ENCODE measurements around the gene CPZ.
"Not testable (repeated sequence)": the region's sequence is repeated elsewhere in the genome, so short reads cannot be mapped to it uniquely, and the experiment has no call there.

Gene CPZ

DNA sequence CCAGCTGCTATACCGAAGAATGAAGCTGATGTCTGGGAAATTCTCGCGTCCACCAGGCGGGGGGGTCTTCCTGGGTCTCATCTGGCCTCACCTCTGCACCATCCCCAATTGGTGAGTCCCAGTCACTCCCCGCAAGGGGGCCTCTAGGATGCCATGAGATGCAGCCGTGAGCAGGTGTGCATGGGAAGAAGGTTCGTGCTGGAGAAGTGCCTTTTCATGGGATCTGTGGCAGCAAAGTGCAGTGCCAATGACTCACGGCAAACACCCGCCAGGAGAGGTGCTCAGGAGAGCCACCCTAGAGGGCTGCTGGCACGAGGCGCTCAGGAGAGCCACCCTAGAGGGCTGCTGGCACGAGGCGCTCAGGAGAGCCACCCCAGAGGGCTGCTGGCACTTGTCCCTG, 55.1 kb downstream of the CPZ start:
- no peak for DNase-seq (ENCODE audit: extremely low spot score, insufficient read length, low read depth)
- FAIRE-seq, result no peak

GRCh38 chr4:8648296-8648695, 55.7 kb downstream of the CPZ start:
- FAIRE-seq (no peak), DNase-seq (ENCODE audit: extremely low spot score, insufficient read length, low read depth) (no peak)

- FAIRE-seq (no peak), DNase-seq (ENCODE audit: extremely low spot score, insufficient read length, low read depth) (no peak)
Observed at GRCh38 chr4:8648816-8649630, 56.5 kb downstream of the CPZ start.

DNA sequence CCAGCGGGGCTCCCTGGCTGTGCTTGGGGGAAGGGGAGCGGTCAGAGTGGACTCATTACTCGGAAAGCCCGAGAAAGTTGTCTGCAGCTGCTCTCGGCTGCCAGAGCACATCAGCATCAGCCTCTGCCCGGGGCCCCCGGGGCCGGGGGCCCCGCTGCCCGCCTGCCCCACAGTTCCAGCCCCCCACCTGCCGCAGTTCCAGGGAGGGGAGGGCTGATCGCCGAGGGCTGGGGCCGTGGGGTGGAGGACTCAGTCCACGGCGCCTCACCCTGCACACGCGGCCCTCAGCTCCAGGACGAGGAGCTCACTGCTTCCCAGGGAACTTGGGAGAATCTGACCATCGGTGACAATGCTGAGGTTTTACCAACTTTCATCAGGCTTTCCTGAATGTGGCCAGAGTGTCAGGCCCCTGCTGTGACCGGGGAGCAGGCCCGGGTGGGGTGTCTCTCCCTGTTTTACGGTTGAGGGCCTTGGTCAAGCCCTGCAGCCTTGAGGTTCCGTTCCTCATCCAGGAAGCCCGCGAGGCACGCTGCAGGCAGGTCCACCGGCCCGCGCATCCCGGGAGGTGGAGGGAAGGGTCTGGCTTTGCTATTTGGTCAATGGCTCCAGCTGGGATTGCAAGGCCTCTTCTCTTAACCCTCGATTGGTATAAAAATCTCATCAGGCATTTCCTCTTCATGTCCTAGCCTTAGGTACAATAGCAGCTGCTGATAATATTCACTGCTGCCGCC, 57.2 kb downstream of the CPZ start:
- no peak for FAIRE-seq
- DNase-seq (ENCODE audit: extremely low spot score, insufficient read length, low read depth), result no peak

DNA sequence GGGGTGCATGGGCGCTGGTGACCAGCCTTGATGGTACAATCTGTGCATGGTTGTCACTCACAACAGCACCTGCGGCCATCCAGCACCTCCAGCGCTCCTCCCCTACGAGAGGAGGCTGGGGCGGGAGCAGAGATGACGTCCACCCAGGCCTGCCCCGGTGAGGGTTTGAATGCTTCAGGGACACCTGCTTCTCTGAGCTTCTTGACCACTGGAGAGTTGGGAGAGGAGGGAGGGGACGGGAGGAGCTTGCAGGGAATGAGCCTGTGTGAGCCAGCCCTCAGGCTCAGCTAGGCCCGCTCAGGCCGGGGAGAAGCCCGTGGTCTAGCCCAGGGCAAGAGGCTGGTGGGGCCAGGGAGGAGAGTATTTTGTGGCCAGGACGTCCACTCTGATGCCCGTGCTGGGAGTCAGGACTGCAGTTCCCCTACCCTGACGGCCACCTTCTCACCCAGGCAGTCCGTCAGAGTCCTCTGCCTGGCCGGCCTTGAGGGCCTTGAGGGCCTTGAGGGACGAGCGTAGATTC, 59.2 kb downstream of the CPZ start:
- DNase-seq (ENCODE audit: extremely low spot score, insufficient read length, low read depth) (no peak), FAIRE-seq (no peak)

GRCh38 chr4:8652181-8653078, 59.9 kb downstream of the CPZ start:
- DNase-seq (ENCODE audit: extremely low spot score, insufficient read length, low read depth) (no peak), FAIRE-seq (no peak)

DNA sequence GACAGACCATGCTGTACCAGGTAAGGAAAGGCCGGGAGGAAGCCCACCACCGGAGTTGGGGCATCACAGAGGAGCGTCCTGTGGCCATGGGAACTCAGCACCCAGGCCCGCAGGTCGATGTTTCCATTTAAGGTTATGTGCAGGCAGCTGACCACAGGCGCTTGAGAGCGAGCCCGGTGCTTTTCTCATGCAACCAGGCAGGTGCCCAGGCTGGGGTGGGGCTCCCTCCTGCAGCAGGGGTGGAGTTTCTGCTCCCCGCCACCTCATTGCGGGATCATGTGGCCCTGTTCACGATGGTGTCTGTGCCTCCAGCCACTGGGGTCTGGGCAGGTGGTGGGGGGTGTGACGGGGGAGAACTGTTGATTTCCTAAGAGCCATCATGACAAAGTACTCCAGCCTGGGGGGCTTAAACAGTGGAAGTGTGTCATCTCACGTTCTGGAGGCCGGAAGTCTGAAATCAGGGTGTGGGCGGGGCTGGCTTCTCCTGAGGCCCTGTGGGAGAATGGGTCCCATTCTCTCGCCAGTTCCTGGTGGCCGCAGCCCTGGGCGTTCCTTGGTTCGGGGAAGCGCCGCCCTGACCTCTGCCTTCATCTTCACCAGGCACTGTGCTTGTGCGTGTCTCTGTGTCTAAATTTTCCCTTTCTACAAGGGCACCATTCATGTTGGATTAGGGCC, 60.9 kb downstream of the CPZ start:
- FAIRE-seq, result no peak
- no peak for DNase-seq (ENCODE audit: extremely low spot score, insufficient read length, low read depth)

DNA sequence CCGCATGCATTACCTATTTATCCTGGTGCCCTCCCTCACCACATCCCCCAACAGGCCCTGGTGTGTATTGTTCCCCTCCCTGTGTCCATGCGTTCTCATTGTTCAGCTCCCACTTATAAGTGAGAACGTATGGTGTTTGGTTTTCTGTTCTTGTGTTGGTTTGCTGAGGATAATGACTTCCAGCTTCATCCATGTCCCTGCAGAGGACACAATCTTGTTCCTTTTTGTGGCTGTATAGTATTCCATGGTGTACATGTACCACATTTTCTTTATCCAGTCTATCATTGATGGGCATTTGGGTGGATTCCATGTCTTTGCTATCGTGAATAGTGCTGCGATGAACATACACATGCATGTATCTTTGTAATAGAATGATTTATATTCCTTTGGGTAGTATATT, 61.6 kb downstream of the CPZ start:
- not testable (repeated sequence) for FAIRE-seq; DNase-seq (ENCODE audit: extremely low spot score, insufficient read length, low read depth)

DNA sequence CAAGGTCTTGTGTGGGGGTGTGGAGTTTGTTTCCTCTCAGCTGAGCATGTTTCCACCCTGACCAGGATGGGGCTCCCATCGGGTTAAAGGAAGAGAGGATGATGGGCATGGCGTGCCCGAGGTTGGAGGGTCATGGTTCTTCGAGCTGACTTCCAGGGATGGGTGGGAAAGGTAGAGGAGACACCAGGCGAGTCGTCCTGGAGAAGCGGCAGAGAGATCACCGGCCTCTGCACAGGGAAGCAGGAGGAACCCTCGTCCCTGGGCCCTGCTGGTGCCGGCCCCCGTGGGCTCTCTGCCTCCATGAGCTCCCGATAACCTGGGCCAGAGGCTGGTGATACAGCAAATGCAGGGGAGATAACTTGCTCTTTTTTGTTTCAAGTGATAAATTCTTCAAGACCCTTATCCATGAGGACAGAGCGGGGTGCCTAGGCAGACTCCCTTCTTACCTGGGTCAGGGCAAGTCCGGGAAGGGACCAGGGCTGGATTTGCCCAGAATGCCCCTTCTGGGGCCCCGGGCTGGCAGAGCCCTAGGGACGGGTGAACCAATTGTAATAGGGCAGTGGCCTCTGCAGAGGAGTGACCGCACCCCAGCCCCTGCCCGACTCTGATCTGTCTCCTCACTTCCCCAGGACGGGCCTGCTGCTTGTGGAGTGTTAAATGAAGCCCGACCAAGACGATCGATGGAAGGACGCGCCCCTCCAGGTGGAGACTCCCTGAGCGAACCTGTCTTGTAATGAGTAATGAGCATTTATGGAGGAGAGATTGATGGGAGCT, 63.0 kb downstream of the CPZ start:
- DNase-seq (ENCODE audit: extremely low spot score, insufficient read length, low read depth) (no peak), FAIRE-seq (no peak)

DNA sequence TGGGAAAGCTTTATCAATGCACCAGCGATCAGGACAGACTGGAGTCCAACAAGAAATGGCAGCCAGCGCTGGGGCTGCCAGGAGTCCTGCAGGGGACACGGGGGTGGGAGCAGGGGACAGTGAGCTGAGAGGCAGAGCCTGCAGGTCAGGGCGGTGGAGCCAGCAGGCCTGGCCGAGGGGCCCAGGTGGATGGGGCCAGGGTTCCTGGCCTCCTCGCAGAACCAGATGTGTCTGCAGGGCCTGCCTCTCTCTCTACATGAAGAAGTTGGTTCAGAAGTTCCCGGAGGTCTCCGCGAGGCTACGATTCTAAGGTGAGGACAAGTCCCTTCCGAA, 63.6 kb downstream of the CPZ start:
- FAIRE-seq (no peak), DNase-seq (ENCODE audit: extremely low spot score, insufficient read length, low read depth) (no peak)

- FAIRE-seq (no peak), DNase-seq (ENCODE audit: extremely low spot score, insufficient read length, low read depth) (no peak)
Observed at GRCh38 chr4:8656711-8657380, 64.3 kb downstream of the CPZ start.

GRCh38 chr4:8657381-8658088, 65.0 kb downstream of the CPZ start:
- FAIRE-seq (no peak), DNase-seq (ENCODE audit: extremely low spot score, insufficient read length, low read depth) (no peak)

DNA sequence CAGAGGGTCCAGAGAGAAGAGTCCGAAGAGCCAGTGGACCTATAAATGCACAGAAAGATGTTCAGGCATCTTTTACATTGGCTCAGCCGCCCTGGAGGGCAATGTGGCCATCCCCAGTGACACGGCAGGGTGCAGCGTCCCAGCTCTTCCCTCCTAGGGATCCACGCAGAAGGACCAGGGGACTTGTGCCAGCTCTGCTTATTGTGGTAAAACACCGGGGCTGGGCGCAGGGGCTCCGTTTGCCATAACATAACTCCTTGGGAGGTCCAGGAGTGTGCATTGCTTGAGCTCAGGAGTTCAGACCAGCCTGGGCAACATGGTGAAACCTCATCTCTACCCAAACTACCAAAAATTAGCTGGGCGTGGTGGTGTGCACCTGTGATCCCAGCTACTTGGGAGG, 70.2 kb downstream of the CPZ start:
- FAIRE-seq (no peak), DNase-seq (ENCODE audit: extremely low spot score, insufficient read length, low read depth) (no peak)

GRCh38 chr4:8664031-8664805, 71.7 kb downstream of the CPZ start:
- no peak for DNase-seq (ENCODE audit: extremely low spot score, insufficient read length, low read depth)
- no peak for FAIRE-seq

DNA sequence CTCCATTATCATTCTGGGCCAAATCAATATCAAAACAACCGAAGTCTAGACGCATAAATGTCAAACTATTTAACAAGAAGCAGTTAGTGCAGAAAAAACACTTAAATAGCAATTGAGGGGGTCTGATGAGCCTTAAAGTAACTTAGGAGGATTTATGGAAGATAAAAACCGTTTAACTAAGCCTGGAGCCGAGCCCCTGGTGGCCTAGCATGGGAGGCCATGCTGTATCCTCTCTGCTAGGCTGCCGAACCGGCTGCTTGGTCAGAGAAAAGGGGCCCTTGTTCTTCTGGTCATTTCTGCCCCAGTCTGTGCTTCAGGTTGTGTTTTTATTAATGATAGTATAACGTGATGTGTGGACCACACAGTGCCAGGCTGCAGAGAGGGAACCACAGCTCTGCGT, 72.4 kb downstream of the CPZ start:
- FAIRE-seq (no peak), DNase-seq (ENCODE audit: extremely low spot score, insufficient read length, low read depth) (no peak)

GRCh38 chr4:8665406-8666360, 73.1 kb downstream of the CPZ start:
- DNase-seq (ENCODE audit: extremely low spot score, insufficient read length, low read depth), result no peak
- FAIRE-seq, result no peak
